Naive B cell (primary cell): Measurements from ENCODE around the gene PLPPR5. TPM values are rescaled to one million over a fixed set of nuclear protein-coding genes. Genes with fewer than 3 reads are reported as not detected.

Source experiments
- ATAC-seq, 2 donors: fragments of 150-1000 bp; cut with Tn5 transposase; 2 replicates each; pipeline ENCODE4 v1.10.0; 2021; ENCODE audit warnings: low read depth in 2 of 2, mild to moderate bottlenecking in 2 of 2, moderate library complexity in 2 of 2
- DNase-seq: peaks from one replicate; pipeline ENCODE4 v3.0.0; 2022
- H3K27ac Mint-ChIP-seq, 6 donors: one replicate each; pipeline ENCODE4 v1.8.0; 2020 to 2022; ENCODE audit warnings: mild to moderate bottlenecking in 6 of 6, mixed read lengths in 6 of 6, moderate library complexity in 5 of 6, inconsistent platforms in 2 of 6
- H3K27me3 Mint-ChIP-seq, 3 donors: one replicate each; pipeline ENCODE4 v1.8.0; 2021 to 2022; ENCODE audit warnings: mixed read lengths in 3 of 3, mild to moderate bottlenecking in 1 of 3
- H3K36me3 Mint-ChIP-seq, 2 donors: one replicate each; pipeline ENCODE4 v1.8.0; 2020 to 2022; ENCODE audit warnings: mixed read lengths in 2 of 2, inconsistent platforms in 1 of 2, mild to moderate bottlenecking in 1 of 2
- H3K4me1 Mint-ChIP-seq, 3 donors: one replicate each; pipeline ENCODE4 v1.8.0; 2020 to 2022; ENCODE audit warnings: mixed read lengths in 3 of 3, inconsistent platforms in 1 of 3, mild to moderate bottlenecking in 1 of 3, moderate library complexity in 1 of 3
- H3K4me3 Mint-ChIP-seq, 8 donors: one replicate each; pipeline ENCODE4 v1.8.0; 2020 to 2022; ENCODE audit warnings: mild to moderate bottlenecking in 8 of 8, mixed read lengths in 8 of 8, moderate library complexity in 8 of 8, inconsistent platforms in 2 of 8
- H3K9me3 Mint-ChIP-seq, 7 donors: one replicate each; pipeline ENCODE4 v1.8.0; 2020 to 2022; ENCODE audit warnings: mixed read lengths in 7 of 7, mild to moderate bottlenecking in 5 of 7, inconsistent platforms in 2 of 7, moderate library complexity in 1 of 7
- polyA plus RNA-seq, 6 donors: library from polyadenylated mRNA; unstranded; fragments of 300-500 nt; fragmentation: Illumina TruSeq; gene quantifications; one replicate each; pipeline ENCODE4 v1.2.3, GENCODE V29; 2021; ENCODE audit warnings: low read depth in 6 of 6

PLPPR5 gene
- polyA plus RNA-seq, 6 donors from 2014 or later = not detected

DNA sequence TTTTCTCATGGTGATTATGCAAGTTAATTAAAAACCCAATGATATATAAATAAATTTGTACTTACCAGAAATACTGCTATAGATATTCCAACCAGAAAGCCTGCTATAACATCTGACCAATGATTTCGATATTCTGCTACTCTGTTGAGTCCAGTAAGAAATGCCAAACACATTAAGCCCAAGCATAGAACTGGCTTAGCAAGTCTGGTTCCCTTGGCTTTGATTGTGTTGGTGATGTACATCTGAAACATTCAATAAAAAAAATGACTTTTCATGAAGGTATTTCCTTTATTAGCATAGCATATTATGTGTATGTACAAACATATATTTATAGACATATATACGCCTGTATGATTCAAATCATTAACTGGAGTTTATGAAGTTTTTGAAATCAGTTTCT is 82.8 kb downstream of the PLPPR5 start:
- no peak overlapping the region for H3K27ac Mint-ChIP-seq
- ATAC-seq = no peak
- H3K9me3 Mint-ChIP-seq = no peaks in the 10 kb centered on the region

DNA sequence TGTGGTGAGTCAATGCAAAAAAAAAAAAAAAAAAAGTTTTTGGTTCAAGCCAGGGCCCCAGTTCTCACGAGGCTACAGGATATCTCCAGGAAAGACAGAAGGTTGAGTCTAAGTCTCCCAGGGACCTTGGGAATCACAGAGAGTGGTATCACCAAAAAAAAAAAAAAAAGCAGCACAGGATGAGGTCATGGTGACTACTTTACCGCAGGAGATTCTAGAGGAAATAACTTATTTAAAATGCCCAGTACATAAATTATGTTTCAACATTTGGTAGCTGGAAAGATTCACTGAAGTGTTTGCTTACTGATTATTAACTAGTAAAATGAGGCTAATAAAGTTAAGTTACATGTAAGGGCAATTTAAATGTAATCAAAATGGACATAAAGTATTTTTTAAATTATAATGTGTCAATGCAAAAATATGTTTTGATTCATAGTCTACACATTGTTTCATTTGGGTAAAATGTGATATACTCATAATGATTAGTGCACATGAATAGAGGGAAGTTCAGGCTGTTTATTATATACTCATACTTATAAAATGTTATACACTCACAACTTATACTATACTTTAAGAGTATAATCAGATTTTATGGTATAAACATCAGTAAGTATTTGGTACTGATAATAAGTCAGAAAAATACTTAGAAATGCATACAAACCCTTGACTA is 84.1 kb downstream of the PLPPR5 start:
- ATAC-seq = no peak
- H3K4me1 Mint-ChIP-seq = no peaks in the 10 kb centered on the region
- H3K27me3 Mint-ChIP-seq = no peaks in the 10 kb centered on the region
- DNase-seq = no peak
- H3K27ac Mint-ChIP-seq = no peak overlapping the region
- H3K4me3 Mint-ChIP-seq = no peak overlapping the region
- no peaks in the 10 kb centered on the region for H3K36me3 Mint-ChIP-seq
- H3K9me3 Mint-ChIP-seq = no peaks in the 10 kb centered on the region

More for the DNA sequence above, 82.8 kb downstream of the PLPPR5 start:
- Mint-ChIP-seq H3K27me3 (no peaks in the 10 kb centered on the region), H3K36me3 (no peaks in the 10 kb centered on the region), H3K4me1 (peaks cover 0 to 5% (median 0%) of the 10 kb centered on the region in 3 donors), H3K4me3 (no peak overlapping the region)
- no peak for DNase-seq

DNA sequence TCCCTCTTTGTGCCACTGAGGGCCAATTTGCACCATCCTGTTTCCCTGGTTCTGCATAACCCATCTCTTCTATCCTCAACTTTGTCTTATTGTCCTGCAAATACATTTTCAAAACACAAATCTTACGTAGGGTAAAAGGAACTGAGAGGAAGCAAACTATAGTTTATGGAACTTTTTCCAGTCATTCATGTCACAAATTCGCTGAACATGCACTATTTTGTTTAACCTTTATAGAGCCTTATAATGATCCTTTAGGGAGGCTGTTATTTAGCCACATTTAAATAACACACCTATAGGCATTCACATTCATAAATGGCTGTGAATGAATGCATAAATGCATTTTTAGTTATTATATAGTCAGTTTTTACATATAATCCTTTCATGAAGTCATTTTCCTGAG is 85.0 kb downstream of the PLPPR5 start:
- no peaks in the 10 kb centered on the region for H3K36me3 Mint-ChIP-seq
- no peak overlapping the region for H3K27ac Mint-ChIP-seq
- no peaks in the 10 kb centered on the region for H3K4me1 Mint-ChIP-seq
- no peak overlapping the region for H3K4me3 Mint-ChIP-seq
- no peaks in the 10 kb centered on the region for H3K9me3 Mint-ChIP-seq
- no peak for DNase-seq
- no peak for ATAC-seq
- H3K27me3 Mint-ChIP-seq = no peaks in the 10 kb centered on the region

DNA sequence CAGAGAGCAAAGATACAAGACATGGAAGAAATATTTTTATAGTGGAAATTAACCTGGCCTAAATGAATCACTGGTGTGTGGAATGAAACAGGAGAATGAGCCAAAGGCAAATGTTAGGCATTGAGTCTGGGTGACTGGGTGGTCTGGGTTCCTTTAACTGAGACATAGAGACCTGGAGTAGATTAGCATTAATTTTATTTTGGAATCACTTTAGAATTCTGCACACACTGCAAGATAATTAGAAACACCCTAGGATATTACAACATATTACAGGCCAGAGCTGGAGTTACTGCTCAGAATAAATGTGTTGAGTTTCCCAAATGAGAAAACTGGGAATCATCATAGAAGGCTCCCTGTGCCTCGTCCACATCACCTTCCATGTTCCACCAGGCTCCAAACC is 85.5 kb downstream of the PLPPR5 start:
- H3K27me3 Mint-ChIP-seq = no peaks in the 10 kb centered on the region
- DNase-seq = no peak
- no peaks in the 10 kb centered on the region for H3K4me1 Mint-ChIP-seq

DNA sequence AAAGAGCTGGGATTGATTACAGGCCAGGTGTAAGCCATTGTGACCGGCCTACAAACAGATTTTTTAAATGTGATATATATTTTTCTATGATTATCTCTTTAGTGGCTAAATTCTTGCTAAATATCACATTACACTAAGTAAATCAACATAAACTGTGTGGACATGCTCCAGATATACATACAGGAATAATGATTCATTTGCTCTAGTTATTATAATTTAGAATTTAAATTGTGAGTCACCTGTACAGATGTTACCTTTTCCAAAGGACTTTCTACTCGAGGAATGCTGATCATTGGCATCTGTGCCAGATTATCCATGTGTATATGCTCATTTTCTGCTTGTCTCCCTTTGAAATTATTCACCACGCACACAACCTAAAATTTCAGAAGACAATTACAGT is 90.1 kb downstream of the PLPPR5 start:
- DNase-seq = no peak
- H3K36me3 Mint-ChIP-seq = no peaks in the 10 kb centered on the region
- peaks cover 0 to 4% (median 0%) of the 10 kb centered on the region in 7 donors for H3K9me3 Mint-ChIP-seq
- H3K27me3 Mint-ChIP-seq = no peaks in the 10 kb centered on the region
- no peak overlapping the region for H3K27ac Mint-ChIP-seq
- H3K4me3 Mint-ChIP-seq = no peak overlapping the region
- ATAC-seq = no peak
- no peaks in the 10 kb centered on the region for H3K4me1 Mint-ChIP-seq

More for the DNA sequence above, 85.5 kb downstream of the PLPPR5 start:
- no peak overlapping the region for H3K4me3 Mint-ChIP-seq
- no peak for ATAC-seq
- H3K36me3 Mint-ChIP-seq = no peaks in the 10 kb centered on the region
- no peak overlapping the region for H3K27ac Mint-ChIP-seq
- H3K9me3 Mint-ChIP-seq = no peaks in the 10 kb centered on the region

- ATAC-seq = no peak
- H3K4me3 Mint-ChIP-seq = no peak overlapping the region
- H3K4me1 Mint-ChIP-seq = no peaks in the 10 kb centered on the region
- H3K9me3 Mint-ChIP-seq = peaks cover 0 to 4% (median 0%) of the 10 kb centered on the region in 7 donors
- no peaks in the 10 kb centered on the region for H3K27me3 Mint-ChIP-seq
- no peak for DNase-seq
- H3K36me3 Mint-ChIP-seq = no peaks in the 10 kb centered on the region
- no peak overlapping the region for H3K27ac Mint-ChIP-seq
These were observed 93.8 kb downstream of the PLPPR5 start for GRCh38 chr1:98910827-98911226.

DNA sequence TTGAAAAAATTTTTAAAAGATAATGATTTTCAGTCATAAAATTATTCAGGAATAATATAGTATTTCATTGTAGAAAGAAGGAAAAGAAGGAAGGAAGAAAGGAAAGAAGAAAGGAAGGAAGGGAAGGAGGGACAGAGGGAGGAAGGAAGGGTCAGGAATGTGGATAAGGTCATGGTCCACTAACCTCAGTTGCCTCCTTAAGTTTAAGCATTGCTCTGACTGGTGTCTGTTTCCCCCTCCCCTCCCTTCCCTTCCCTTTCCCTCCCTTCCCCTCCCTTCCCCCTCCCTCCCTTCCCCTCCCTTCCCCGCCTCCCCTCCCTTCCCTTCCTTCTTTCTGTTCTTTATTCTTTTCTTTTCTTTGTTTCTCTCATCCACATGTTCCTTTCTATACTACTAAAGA is 95.7 kb downstream of the PLPPR5 start:
- H3K27ac Mint-ChIP-seq = no peak overlapping the region
- DNase-seq = no peak
- no peak overlapping the region for H3K4me3 Mint-ChIP-seq
- no peaks in the 10 kb centered on the region for H3K27me3 Mint-ChIP-seq
- no peak for ATAC-seq
- no peaks in the 10 kb centered on the region for H3K36me3 Mint-ChIP-seq
- peaks cover 0 to 4% (median 0%) of the 10 kb centered on the region in 7 donors for H3K9me3 Mint-ChIP-seq
- H3K4me1 Mint-ChIP-seq = peaks cover 0 to under 1% (median 0%) of the 10 kb centered on the region in 3 donors

DNA sequence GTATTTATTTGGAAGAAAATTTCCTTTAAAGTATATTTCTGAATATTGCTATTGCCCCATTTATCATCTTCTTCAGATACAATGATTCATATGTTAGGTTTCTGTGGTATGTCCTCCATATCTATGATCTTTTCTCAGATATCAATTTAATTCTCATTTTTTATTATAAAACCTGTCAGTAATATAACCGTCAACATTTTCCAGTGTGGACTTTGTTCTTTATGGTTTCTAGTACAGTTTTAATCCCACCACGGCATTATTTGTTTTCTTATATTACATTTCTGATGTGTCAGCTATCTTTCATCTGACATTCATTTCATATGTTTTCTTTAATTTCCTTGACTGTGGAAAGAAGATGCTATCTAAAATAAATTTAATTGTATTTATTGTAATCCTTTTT is 97.9 kb downstream of the PLPPR5 start:
- Mint-ChIP-seq H3K27me3 (no peaks in the 10 kb centered on the region), H3K4me1 (peaks cover 0 to 7% (median 0%) of the 10 kb centered on the region in 3 donors), H3K9me3 (peaks cover 0 to 3% (median 0%) of the 10 kb centered on the region in 7 donors), H3K27ac (no peak overlapping the region), H3K36me3 (no peaks in the 10 kb centered on the region), H3K4me3 (no peak overlapping the region)
- DNase-seq (no peak), ATAC-seq (no peak)

DNA sequence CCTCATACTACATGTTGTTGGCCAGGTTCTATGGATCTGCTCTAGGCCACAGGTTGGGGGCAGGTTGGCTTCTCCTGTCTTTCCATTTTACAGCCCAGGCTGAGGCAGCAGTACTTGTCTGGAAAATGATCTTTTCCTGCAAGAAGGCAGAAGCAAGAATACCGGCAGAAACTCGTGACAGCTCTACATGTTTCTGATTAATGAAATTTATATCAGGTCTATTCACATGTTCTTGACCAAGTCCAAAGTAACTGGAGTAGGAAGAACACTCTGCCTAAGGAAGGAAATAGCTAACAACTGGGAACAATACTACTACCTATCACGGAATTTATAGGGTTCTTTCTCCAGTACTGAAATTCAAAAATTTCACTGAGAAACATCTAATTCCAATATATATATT is 98.3 kb downstream of the PLPPR5 start:
- Mint-ChIP-seq H3K36me3 (no peaks in the 10 kb centered on the region), H3K4me1 (peaks cover 0 to 7% (median 0%) of the 10 kb centered on the region in 3 donors), H3K27ac (no peak overlapping the region), H3K27me3 (no peaks in the 10 kb centered on the region), H3K9me3 (no peaks in the 10 kb centered on the region), H3K4me3 (no peak overlapping the region)
- ATAC-seq (no peak), DNase-seq (no peak)

- H3K4me1 Mint-ChIP-seq = peaks cover 0 to 7% (median 0%) of the 10 kb centered on the region in 3 donors
- H3K27ac Mint-ChIP-seq = peak overlapping the region in 1 of 6 donors; percentile 8
- no peak overlapping the region for H3K4me3 Mint-ChIP-seq
- H3K27me3 Mint-ChIP-seq = no peaks in the 10 kb centered on the region
- DNase-seq (no peak), ATAC-seq (no peak)
- no peaks in the 10 kb centered on the region for H3K36me3 Mint-ChIP-seq
- H3K9me3 Mint-ChIP-seq = no peaks in the 10 kb centered on the region
These were observed 100.0 kb downstream of the PLPPR5 start for GRCh38 chr1:98904684-98905083.

DNA sequence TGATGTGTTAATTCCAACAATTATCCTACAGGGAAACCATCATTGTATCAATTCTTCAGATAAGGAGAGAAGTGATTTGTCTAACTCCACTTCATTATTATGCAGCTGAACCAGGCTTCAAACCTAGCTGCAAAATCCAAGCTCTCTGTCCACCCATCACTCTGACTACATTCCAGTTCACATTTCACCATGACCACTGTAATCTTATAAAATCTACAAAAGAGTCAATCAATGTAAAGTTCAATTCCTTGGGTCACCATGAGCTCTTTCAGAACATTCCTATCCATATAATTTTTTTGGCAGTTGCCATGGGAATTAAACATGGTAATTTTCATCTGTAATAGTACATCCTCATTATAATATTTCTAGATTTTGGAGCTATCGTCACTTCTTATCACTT is 100.9 kb downstream of the PLPPR5 start:
- no peak for DNase-seq
- Mint-ChIP-seq H3K27me3 (no peaks in the 10 kb centered on the region), H3K4me1 (peaks cover 0 to 7% (median 0%) of the 10 kb centered on the region in 3 donors), H3K36me3 (no peaks in the 10 kb centered on the region), H3K27ac (peak overlapping the region in 1 of 6 donors; percentile 39), H3K4me3 (no peak overlapping the region), H3K9me3 (no peaks in the 10 kb centered on the region)
- no peak for ATAC-seq

DNA sequence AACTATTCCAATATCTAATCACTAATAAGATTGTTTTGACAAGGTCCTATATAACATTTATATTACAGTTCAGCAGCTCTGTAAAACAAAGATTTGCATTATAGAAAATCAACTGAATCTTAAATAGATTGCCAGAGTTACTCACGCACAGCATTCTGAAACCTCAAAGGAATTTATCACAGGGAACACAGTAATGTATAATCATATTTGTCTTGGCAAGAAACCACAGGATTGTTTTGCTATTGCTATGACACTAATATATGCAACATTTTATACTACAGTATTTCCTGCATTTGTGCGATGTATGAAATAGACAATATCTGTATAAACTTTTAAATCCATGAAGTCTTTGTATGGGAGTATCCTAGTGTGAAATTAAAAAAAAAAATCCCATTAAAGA is 101.4 kb downstream of the PLPPR5 start:
- Mint-ChIP-seq H3K4me1 (peaks cover 0 to 7% (median 0%) of the 10 kb centered on the region in 3 donors), H3K4me3 (no peak overlapping the region), H3K27me3 (no peaks in the 10 kb centered on the region), H3K9me3 (no peaks in the 10 kb centered on the region), H3K27ac (no peak overlapping the region), H3K36me3 (no peaks in the 10 kb centered on the region)
- DNase-seq (no peak), ATAC-seq (no peak)

DNA sequence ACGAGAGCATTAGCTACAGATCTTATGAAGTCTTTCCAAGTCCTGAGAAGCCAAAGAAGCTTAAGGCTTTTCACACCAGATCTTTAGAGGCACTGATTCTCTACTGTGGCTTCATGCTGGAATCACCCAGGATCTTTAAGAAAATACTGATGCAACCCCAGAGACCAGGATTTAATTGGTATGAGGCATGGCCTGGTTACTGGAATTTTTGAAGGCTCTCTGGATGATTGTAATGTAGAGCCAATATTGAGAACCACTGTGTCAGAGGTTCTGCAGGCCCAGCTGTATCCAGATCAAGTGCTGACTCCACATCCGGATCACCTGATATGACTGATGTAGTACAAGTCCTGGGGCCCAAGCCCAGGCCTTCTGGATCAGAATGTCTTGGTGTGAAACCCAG is 105.7 kb downstream of the PLPPR5 start:
- Mint-ChIP-seq H3K27ac (no peak overlapping the region), H3K4me1 (peaks cover 0 to 6% (median 0%) of the 10 kb centered on the region in 3 donors), H3K27me3 (no peaks in the 10 kb centered on the region), H3K9me3 (peaks cover 6 to 15% (median 8%) of the 10 kb centered on the region in 7 donors), H3K36me3 (peaks cover 0 to 8% of the 10 kb centered on the region in 2 donors), H3K4me3 (no peak overlapping the region)
- DNase-seq (no peak), ATAC-seq (no peak)

GRCh38 chr1:98897479-98897878 is 107.2 kb downstream of the PLPPR5 start:
- DNase-seq (no peak), ATAC-seq (no peak)
- H3K9me3 Mint-ChIP-seq = peaks cover 6 to 15% (median 8%) of the 10 kb centered on the region in 7 donors
- H3K27ac Mint-ChIP-seq = no peak overlapping the region
- peaks cover 0 to 8% of the 10 kb centered on the region in 2 donors for H3K36me3 Mint-ChIP-seq
- H3K4me3 Mint-ChIP-seq = no peak overlapping the region
- H3K27me3 Mint-ChIP-seq = no peaks in the 10 kb centered on the region
- H3K4me1 Mint-ChIP-seq = no peaks in the 10 kb centered on the region
